SK-MEL-5 (cell line): Measurements from ENCODE around the gene DNMT3A. TPM values are rescaled to one million over a fixed set of nuclear protein-coding genes. Genes with fewer than 3 reads are reported as not detected.

Experiments used
- DNase-seq: peaks from one replicate; pipeline ENCODE4 v3.0.0-alpha.2; 2016; ENCODE audit warnings: low read depth, low spot score
- in situ Hi-C: cut with HindIII; loops from 2 replicates; pipeline ENCODE4 v1.10.0; 2016; ENCODE audit warnings: low sequenced_read_pairs, high pct_unique_total_duplicates, low pct_unique_long_range_greater_than_20kb
- total RNA-seq: library from RNA; depleted of rRNA; stranded (reverse); fragments of >200 nt; shearing (Covaris generic); gene quantifications from 2 replicates; pipeline ENCODE4 v1.2.3, GENCODE V29; 2014

DNMT3A gene
- total RNA-seq, 1 experiment from 2014 or later: 11.8 TPM

DNA sequence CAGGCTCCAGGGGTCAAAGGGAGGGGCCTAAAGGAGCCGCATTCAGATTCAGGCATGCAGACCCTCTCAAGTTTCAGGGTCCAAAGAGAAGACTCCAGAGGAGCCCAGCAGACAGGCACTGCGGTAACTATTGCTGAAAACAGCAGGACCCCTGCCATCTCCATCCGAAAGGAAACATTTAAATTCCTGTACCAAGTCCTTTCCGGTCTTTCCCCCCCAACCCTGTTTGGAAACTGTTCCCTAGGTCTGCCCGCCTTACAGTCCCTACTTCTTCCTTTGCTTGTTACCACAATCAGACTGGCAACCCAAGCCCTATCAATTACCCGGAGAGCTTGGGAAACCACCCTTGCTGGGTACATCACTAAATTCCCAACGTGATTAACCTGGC, 82.0 kb downstream of the DNMT3A start:
- in situ Hi-C loops: no loop called here
- no peak for DNase-seq

DNA sequence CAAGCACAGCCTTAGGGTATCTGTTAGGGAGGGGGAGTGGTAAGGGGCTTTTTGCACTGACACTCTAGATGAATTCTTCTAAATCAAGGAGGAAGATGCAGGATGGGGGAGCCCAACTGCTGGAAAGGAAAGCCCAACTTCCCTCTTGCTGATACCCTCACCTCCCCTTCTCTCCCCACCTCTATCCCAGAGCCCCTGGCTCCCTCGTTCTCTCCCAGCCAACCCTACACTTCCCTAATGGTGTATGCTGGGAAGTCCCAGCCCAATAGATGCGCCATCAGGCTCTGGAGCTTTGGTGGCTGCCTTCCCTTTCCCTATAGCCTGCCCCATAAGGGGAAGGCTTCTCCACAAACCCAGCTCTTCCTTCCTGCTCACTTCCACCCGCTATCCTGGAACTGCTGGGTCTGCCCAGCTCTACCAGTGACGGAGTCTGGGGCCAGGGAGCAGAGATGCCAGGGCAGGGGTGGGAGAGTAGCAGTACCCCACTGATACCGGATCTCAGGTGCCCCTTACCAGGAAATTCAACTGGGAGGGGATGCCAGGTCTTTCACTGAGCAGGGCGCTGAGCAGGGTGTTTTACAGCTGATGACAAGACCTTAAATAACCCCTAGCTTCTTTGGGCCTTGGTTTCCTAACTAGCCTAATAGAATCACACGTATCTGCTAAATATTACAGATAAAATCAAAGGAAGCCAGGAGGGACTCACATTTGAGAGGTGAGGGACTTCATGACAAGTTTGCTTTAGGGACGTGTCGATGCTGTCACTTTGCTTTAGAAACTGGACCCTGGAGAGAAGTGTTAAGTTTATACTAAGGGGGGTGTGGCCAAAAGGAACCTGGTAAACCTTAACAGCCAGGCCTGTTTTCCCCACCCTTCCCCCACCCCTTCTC, 82.6 kb downstream of the DNMT3A start:
- DNase-seq: no peak
- in situ Hi-C loops: no loop called here

DNA sequence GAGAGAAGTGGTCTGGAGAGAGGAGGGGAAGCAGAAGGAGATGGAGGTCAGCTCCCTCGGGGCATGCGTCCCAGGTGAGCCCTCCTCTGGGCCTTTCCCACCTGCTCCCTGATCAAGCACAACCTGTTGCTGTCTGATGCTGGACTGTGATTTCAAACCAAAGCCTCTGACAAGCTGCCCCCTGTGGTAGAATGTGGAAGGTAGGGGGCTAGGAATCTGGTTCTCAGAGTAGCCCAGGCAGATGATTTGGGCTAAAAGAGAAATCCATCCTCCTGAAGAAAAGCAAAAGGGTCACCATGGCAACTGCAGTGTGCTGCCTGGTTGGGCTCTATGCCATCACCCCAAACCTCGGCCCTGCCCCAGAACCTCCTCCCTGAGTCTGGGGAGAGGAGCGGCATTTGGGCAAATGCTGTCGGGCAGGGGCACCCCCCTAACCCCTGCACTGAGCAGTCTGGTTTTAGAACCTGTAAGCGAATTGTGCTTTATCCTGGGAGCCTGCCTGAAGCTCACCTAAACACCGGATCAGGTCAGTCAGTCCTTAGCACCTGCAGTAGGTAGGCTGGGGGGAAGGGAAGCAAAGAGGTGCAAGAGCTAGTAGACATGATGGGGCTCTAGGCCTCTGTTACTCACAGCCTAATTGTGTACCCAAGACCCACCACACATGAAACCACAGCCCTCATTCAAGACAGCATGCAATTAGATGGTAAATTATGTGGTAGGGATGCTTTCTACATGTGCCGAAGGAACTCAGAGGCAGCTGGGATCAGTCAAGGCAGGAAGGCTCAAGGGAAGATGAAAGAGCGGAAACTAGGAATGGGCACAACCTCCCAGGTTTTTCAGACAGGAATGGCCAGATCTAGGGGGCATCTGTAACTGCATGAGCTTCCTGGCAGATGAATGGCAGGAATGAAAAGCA, 83.5 kb downstream of the DNMT3A start:
- in situ Hi-C loops: no loop called here
- DNase-seq: no peak

DNA sequence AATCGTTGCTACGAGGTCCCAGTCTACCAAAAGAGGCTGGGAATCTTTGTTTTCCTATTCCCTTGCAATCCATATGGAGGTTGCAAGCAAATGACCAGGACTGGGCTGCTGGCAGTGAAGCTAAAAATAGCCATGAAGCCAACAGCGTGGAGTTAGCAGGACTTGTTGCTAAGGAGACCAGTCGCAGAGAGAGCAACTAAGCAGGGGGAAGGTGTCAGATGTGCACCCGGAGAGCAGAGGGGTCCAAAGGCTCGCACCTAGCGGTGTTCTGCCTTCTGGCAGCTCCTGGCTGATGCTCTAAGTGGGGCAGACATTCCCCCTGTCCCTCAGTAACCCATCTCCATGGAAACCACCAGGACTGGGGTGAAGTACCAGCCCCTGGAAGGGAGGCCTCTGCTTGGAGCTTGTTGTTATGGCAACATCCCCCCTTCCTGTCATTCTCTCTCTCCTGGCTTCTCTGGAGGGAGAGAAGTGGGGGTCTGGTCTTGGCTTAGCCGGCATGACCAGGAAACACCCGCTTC, 84.6 kb downstream of the DNMT3A start:
- DNase-seq: no peak
- in situ Hi-C loops: no loop called here

DNA sequence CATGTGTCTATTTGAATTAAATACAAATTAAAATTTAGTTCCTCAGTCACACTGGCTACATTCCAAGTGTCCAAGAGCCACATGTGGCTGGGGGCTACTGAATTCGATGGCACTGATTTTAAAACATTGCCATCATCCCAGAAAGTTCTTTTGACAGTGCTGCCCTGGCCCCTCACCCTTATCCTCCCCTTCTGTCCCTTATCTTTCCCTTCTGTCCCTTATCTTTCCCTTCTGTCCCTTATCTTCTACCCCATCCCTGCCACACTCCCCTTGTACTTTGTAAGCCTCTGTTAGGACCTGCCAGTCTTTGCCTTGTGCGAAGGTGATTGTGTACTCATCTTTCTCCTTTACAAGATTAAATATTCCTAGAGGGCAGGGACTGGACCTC, 85.2 kb downstream of the DNMT3A start:
- in situ Hi-C loops: no loop called here
- DNase-seq: no peak

DNA sequence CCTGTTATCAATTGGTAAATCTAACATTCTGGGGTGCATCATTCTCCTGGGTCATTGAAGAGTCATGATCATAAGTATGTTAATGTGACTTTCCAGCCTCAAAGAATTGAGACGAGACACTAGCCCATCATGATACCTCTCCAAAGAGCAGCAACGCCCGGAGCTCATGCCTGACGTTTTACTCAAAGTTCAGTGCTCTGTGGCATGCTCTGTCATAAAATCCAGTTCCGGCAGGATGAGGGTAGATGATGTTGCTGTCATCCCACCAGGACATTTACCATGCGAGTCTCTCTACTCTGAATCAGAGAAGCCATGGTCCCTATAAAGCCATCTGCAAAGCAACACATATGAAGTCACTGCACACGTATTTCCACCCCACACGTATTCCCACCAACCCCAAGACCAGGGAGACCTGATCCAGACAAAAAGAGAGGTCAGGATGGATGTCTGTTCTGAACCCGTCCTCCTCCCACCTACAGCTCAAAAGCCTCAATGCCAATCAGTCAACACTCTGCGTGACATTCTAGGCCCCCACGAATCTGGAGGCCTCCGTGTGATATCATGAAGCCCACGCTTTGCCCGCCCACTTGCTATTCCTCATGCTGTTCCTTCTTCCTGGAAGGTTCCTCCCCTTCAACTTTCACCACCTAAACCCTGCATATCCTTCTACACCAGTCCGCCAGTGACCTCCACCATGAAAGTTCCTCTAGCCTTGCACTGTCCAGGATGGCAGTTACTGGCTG, 85.8 kb downstream of the DNMT3A start:
- DNase-seq: no peak
- in situ Hi-C loops: no loop called here

DNA sequence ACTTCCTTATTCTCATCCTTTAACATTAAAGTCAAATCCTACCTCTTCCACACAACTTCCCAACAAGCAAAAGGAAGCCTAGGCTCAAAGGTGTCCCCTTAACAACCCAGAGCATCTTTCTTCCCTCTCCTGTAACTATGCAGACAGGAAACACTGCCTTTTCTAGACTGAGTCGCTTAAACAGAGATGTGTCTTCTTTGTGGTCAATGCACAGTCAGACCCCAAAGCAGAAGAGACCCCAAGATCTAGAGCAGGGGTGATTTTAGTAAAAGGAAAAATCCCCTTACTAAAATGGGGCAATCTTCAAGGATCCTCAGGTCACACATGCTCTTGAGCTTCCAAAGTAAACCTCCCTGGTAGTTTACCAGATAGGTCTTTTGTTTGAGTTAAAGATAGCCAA, 86.8 kb downstream of the DNMT3A start:
- no peak for DNase-seq
- in situ Hi-C loops: no loop called here

DNA sequence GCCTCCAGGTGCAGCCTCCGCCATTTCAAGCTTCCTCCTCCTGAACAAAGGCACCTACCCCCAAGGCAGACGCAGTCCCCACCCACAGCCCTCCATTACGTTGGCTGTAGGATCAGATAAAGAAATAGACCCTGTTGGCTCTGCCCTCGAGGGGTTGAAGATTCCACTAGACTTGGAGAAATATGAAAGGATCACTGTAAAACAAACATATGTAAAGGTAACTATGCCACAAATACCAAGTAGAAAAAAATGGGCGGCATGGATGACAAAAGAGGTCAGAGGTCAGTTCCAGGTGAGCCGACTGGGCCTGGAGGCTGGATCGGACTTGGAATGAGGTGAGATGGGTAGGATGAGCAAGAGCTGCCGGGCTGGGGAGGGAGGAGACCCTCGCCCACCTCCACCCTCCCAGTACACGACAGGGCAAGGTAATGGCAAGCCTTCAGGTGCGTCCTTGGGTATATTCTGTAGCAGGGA, 88.5 kb downstream of the DNMT3A start:
- in situ Hi-C loops: no loop called here
- DNase-seq: no peak

DNA sequence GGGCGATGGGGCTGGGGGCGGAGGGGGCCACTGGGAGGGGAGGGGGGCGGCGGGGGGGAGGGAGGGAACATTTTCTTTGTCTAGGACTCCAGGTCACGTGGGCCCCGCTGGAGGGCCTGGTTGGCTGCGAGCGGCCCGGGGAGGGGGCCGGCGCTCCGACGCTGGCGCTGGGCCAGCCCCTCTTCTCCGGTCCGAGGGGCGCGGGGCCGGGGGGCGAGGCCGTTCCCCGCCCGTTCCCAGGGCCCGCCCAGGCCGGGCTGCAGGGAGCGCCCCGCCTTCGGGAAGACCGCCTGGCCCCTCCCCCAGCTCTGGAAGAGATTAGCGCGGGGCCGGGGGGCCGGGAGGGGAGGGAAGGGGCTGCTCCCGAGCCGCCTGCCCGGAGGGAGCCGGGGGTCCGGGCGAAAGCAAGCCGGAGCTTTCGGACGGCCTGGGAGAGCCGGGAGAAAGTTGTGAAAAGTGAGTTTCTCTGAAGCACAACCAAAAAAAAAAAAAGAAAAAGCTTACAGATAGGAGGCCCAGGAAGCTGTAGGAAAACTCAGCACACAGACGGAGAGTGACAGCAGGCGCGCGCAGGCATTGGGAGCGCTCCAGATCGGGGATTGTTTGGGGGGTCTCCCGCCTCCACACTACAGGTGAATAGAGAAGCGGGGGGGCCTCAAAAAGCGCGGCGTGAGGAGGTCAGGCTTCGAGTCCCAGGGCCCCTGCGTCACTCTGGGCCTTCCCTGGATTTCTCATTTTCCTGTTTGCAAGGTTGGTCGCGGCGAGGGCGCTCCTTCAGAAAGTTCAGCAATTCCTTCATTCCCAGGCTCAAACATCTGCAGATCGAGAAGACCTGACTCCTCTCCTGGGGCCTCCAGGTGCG, 89.2 kb downstream of the DNMT3A start:
- in situ Hi-C loops: no loop called here
- DNase-seq: no peak

DNA sequence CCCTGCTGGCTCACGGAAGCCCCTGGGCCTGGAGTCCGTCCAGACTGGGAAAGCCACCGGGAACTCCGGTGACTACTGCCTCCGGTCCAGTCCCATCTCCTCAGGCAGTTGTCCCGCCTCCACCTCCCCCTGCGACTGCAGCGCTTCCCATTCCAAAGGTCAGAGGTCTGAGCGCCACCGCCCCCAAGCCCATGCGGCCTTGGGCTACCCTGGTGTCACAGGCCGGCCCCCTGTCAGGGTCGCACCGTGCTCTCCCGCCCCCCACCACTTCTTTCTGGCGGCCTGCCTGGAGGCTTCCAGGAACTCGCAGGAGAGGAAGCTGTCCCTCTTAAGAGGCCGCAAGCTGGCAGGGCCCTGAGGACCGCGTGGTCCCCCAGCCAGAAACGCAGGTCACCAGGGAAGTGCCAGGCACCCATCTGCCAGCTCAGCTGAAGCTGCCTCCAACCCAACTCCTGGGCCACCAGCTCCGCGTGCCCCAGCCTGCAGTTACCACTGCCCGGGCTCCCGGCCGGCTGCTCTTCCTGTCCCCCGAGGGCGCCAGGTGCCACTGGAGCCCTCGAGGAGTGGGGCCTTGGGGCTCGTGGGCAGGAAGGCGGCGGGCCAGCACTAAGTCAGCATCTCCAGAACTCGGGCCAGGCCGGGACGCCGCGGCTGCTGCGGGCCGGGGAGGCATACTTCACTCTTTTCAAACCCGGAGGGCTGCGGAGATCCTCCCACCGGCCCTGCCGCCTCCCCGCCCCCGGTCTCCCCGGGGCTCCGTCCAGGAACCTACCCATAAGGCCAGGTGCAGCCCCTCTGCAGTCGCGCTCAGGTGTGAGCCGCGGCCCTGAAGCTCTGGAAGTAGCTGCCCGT, 90.1 kb downstream of the DNMT3A start:
- in situ Hi-C loops: no loop called here
- DNase-seq: no peak

DNA sequence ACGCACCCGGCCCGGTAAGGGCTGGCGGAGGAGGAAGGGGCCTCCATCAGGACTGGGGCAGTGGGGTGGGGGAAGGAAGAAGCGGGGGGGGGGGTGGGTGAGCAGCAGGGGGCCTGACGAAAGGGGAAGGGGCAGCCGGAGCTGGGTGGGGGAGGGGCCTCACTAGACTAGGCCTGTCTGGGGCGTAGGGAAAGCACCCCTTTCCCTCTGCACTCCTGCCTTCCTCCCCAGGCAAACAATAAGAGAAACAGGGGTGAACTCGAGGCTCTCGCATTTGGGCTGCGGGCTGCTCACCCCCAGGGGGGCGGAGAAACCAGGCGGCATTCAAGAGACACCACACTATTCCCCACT, 90.7 kb downstream of the DNMT3A start:
- no peak for DNase-seq
- in situ Hi-C loops: no loop called here

DNA sequence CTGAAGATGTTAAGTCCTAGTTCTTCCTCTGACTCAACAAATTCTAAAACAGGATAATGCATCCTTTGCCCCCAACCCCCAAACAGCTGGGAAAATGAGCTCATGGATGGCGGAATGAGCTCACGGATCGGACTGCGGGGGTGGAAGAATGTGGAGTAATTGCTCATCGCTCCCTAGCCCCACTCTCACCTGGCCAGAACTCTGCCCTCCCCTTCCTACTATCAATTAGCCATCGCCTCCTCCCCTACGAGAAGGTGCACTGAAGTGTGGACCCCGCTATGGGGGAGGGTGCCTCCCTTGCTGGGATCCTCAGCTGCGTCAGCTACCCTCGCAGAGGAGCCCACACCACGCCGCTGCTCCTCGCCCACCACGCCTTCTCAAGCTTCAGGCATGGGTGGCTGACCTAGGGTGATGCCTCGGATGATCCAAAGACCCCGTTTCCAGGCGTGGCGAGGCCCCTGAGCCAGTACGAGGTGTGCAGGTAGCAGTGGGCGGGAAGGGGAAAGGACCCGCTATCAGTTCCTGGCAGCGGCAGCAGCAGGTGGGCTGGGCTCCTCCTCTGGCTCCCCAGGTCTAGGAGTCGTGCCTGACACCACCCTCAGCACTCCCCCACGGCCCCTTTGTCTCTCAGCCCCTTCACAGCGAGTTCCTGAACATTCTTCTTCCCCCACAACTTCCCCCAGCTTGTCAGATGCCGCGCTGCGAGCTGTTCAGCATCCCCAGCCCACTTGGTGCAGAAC, 91.2 kb downstream of the DNMT3A start:
- in situ Hi-C loops: no loop called here
- DNase-seq: no peak

DNA sequence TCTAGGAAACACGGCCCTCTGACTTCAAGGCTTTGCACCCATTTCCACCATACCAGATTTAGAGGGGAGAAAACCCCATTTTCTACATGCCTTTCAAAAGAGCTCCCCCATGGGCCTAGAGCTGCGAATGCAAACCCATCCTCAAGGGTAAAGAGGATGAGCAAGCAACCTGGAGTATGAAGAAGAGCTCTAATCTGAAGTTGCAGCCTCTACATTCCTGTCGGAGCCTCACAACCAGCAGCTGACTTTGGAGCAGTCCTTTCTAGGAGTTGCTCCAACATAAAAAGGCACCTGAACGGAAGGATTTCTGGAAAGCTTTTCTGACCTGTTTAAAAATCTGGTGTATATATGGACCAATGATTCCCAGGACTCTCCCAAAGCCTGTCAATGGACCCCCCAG, 91.9 kb downstream of the DNMT3A start:
- in situ Hi-C loops: no loop called here
- DNase-seq: no peak

DNA sequence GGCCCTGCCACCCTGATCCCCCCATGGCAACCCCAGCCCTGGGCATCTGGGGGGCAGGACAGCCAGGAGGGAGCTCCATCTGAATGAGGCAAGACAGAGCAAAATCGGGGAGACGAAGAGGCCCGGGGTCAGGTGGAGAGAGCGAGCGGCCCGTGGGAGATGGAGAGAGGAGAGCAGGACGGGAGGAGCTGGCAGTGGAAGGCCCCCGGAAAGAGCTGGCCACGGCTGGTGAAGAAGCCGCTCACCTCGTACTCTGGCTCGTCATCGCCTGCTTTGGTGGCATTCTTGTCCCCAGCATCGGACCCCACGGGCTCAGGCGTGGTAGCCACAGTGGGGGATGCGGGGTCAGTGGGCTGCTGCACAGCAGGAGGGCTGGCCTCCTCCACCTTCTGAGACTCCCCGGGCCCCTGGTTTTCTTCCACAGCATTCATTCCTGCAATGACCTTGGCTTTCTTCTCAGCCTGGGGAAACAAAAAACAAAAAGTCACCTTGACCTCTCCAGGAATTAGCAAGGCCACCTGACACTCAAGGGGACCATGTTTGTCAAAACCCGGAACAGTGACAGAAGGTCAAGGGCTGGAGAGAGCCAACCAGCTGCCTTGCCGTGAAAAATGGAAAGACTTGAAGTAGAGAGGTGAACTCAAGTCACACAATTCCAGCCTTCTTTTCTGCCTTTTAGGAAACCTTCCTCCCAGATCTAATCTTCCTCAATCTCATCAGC, 93.8 kb downstream of the DNMT3A start:
- no peak for DNase-seq
- in situ Hi-C loops: no loop called here
